Heart right ventricle (tissue), 16 donors: ENCODE results near the gene BRSK1. TPM values are rescaled to one million over a fixed set of nuclear protein-coding genes. Genes with fewer than 3 reads are reported as not detected.

ENCODE experiments used
- ATAC-seq, 8 donors: fragments of 200-7000 bp; cut with Tn5 transposase; one replicate each; pipeline ENCODE4 v1.9.1; 2020; ENCODE audit warnings: mild to moderate bottlenecking in 8 of 8, moderate library complexity in 8 of 8, moderate number of reproducible peaks in 1 of 8
- DNase-seq, 2 donors: peaks; one replicate each; pipeline ENCODE4 v3.0.0-alpha.2; 2020
- H3K27ac ChIP-seq, 10 donors: fragments of 200-600 bp; sonication (generic) in 2 of 10; one replicate each; pipeline versions ENCODE4 v1.5.0 to v1.8.0; 2020 to 2022; ENCODE audit warnings: mild to moderate bottlenecking in 3 of 10
- H3K27me3 ChIP-seq, 7 donors: fragments of 200-600 bp; one replicate each; pipeline ENCODE4 v1.8.0; 2021 to 2022; ENCODE audit warnings: mild to moderate bottlenecking in 2 of 7
- H3K36me3 ChIP-seq, 9 donors: fragments of 200-600 bp; sonication (generic) in 1 of 9; one replicate each; pipeline versions ENCODE4 v1.5.0 to v1.8.0; 2020 to 2022; ENCODE audit warnings: mild to moderate bottlenecking in 2 of 9
- H3K4me1 ChIP-seq, 9 donors: fragments of 200-600 bp; sonication (generic) in 1 of 9; one replicate each; pipeline versions ENCODE4 v1.5.0 to v1.8.0; 2020 to 2022; ENCODE audit warnings: mild to moderate bottlenecking in 4 of 9
- H3K4me3 ChIP-seq, 10 donors: fragments of 200-600 bp; sonication (generic) in 2 of 10; one replicate each; pipeline versions ENCODE4 v1.5.0 to v1.8.0; 2020 to 2022; ENCODE audit warnings: mild to moderate bottlenecking in 7 of 10, moderate library complexity in 2 of 10
- H3K9me3 ChIP-seq, 11 donors: fragments of 200-600 bp in 10 of 11; sonication (generic) in 2 of 11; one replicate each; pipeline versions ENCODE4 v1.5.0 to v1.8.0; 2013 to 2022; ENCODE audit warnings: mild to moderate bottlenecking in 2 of 11, control low read depth in 1 of 11, moderate library complexity in 1 of 11
- CTCF ChIP-seq, 9 donors: fragments of 200-600 bp; sonication (generic) in 2 of 9; IDR thresholded peaks; one replicate each; pipeline versions ENCODE4 v1.5.0 to v1.8.0; 2021 to 2022; ENCODE audit warnings: antibody characterized with exemption in 9 of 9, mild to moderate bottlenecking in 5 of 9, moderate library complexity in 1 of 9
- WGBS, 2 donors: extraction: QIAGEN DNeasy Blood & Tissue Kit; methylation state at CpG; one replicate each; pipeline ENCODE4 v1.1.7; 2013; ENCODE audit warnings: inconsistent platforms in 1 of 2; 5-methylcytosine and 5-hydroxymethylcytosine counted together
- intact Hi-C, 10 donors: fragments of 100-400 bp; cut with DNase I; formaldehyde crosslinking; loops; one replicate each; pipeline versions ENCODE4 v1.11.1 to v1.14.2; 2022
- polyA plus RNA-seq, 2 donors: library from polyadenylated mRNA; stranded (reverse); fragments of 200-250 nt; gene quantifications; one replicate each; pipeline ENCODE4 v1.2.3, GENCODE V29; 2013
- total RNA-seq, 10 donors: library from RNA; stranded (reverse); fragmentation: NEBNext Ultra II Directional in 3 of 10; extraction: Animal tissue kit (Norgen Biotek cat#: 25700) in 3 of 10; gene quantifications; one replicate each; pipeline versions ENCODE4 v1.2.1 to v1.2.4, GENCODE V29; 2021 to 2023
- donor health status: Arrhythmogenic right ventricular cardiomyopathy.
- donor health status: ischemic (EF 13 %, LVEDD 7.1; RV severe dilation, severe dysfunction).
- donor health status: healthy with polysubstance abuse.
- donor health status: DM: no; HTN: yes; CAD: no.
- donor health status: DM: no; HTN: no; CAD: no.
- donor health status: ischemic (EF 25% LVEDD 6.9; RV normal size, moderate dysfunction).
- donor health status: ischemic (EF 25% LVEDD 5.7; RV mildly dilated, moderate dysfunction).
- donor health status: healthy.
- donor health status: DM: yes; HTN: yes; CAD: no.
- donor health status: Ischemic cardiomyopathy.
- donor health status: ischemic (EF 35%, LVEDD 5.7; RV mildly dilated, moderate dysfunction).
- donor health status: nonischemic (EF 11% LVEDD 7.7; RV severe dilation, severe dysfunction).
- donor health status: DM: yes; HTN: yes; CAD: no.
- donor health status: PGD.
- donor health status: ischemic (EF 29% LVEDD 5.4; RV normal size, mild dysfunction).
- donor health status: nonischemic (EF 23%, LVEDD 6.1; RV moderate dilation, normal function).

BRSK1 gene
- total and polyA plus RNA-seq, 12 donors = 1.8 to 12.6 (median 3.2) TPM

- H3K9me3 ChIP-seq = no peaks in the 10 kb centered on the region
- H3K36me3 ChIP-seq = peaks cover 0 to 12% (median 0%) of the 10 kb centered on the region in 9 donors
- peaks cover 0 to 21% (median 7%) of the 10 kb centered on the region in 9 donors for H3K4me1 ChIP-seq
- peak overlapping the region in 9 of 10 donors; percentile 45 to 63 (median 53) for H3K4me3 ChIP-seq
- no peak for DNase-seq
- no peak for TF ChIP-seq CTCF (IDR thresholded peaks at IDR 0.05)
- 16 to 31% methylated on average over 7 to 15 of the region's 16 CpGs for WGBS, 2 donors
- ATAC-seq = no peak
- intact Hi-C loops = loop anchor here in 1 of 10 donors (5.0 kb wide), 1 partner anchor 103 kb away; the partner anchor contains the start of gene RPL28
- peaks cover 0 to 12% (median 0%) of the 10 kb centered on the region in 7 donors for H3K27me3 ChIP-seq
- peak overlapping the region; percentile 54 to 89 (median 78) for H3K27ac ChIP-seq
Observed at GRCh38 chr19:55284405-55285058, 735 bp downstream of the BRSK1 start.

GRCh38 chr19:55285229-55285890 lies 1.6 kb downstream of the BRSK1 start:
- peak in 1 of 2 donors; percentile 43 for DNase-seq
- H3K36me3 ChIP-seq = peaks cover 0 to 16% (median 0%) of the 10 kb centered on the region in 9 donors
- 32 to 47% methylated on average over 18 of the region's 18 CpGs for WGBS, 2 donors
- H3K27me3 ChIP-seq = peaks cover 0 to 12% (median 0%) of the 10 kb centered on the region in 7 donors
- H3K4me3 ChIP-seq = peak overlapping the region in 6 of 10 donors; percentile 7 to 63 (median 55)
- no peak for TF ChIP-seq CTCF (IDR thresholded peaks at IDR 0.05)
- ATAC-seq = peak in 7 of 8 donors; percentile 16 to 70 (median 47)
- H3K9me3 ChIP-seq = no peaks in the 10 kb centered on the region
- intact Hi-C loops = no loop called here
- H3K4me1 ChIP-seq = peaks cover 0 to 19% (median 5%) of the 10 kb centered on the region in 9 donors
- peak overlapping the region in 9 of 10 donors; percentile 26 to 89 (median 61) for H3K27ac ChIP-seq

- Histone ChIP-seq H3K9me3 (no peaks in the 10 kb centered on the region), H3K36me3 (peaks cover 0 to 23% (median 0%) of the 10 kb centered on the region in 9 donors), H3K27ac (no peak overlapping the region), H3K27me3 (peaks cover 0 to 12% (median 0%) of the 10 kb centered on the region in 7 donors), H3K4me3 (no peak overlapping the region), H3K4me1 (peaks cover 0 to 18% (median 4%) of the 10 kb centered on the region in 9 donors)
- TF ChIP-seq CTCF (IDR thresholded peaks at IDR 0.05) = no peak
- intact Hi-C loops = no loop called here
- DNase-seq (no peak), ATAC-seq (peak in 1 of 8 donors; percentile 14)
- WGBS, 2 donors = 90 to 91% methylated on average over 21 of the region's 21 CpGs
Observed at GRCh38 chr19:55287361-55288079, 3.7 kb downstream of the BRSK1 start.
